ENCODE data around the gene USP22.

Gene USP22

DNA sequence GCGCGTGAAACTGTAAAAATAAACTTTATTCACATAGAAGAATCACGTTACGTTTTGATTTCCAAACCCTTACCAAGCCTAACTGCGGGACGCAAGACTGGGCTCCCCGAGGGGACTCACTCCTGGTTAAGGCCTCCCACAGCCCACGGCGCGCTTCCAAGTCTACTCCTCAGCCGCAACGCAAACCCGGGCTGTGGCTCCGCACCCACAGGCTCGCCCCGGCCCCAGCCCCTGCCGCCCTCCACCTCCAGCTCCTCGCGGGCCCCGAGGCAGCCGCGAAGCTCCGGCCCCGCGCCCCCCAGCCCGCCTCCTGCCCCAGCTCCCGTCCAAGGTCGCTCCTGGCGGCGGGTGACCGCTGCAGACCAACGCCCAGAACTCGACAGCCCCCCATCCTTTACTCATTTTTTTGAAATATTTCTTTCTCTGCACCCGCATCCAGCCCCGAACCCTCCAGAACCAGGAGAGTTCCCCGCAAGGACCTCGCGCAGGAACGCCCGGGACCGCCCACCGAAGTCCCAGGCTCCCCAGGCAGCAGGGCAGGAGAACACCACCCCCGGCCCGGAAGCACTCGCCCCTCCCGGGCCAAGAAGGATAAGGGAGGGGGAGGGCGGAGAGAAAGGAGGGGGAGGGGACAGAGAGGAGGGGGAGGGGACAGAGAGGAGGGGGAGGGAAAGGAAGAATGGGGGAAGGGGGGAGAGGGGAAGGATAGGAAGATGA is 912 bp downstream of the USP22 start:
- Histone ChIP-seq H3K27ac (replicated peaks) (peak overlapping the region; percentile 82), H3K27me3 (ENCODE audit: insufficient read depth, poor library complexity, severe bottlenecking) (no peaks in the 10 kb centered on the region), H3K4me3 (replicated peaks; ENCODE audit: insufficient read depth, low read length) (peak overlapping the region; percentile 82)
- peak; percentile 42; the same call in 1 of the 2 replicates for TF ChIP-seq POLR2AphosphoS5 (IDR thresholded peaks at IDR 0.05; ENCODE audit: low read depth)
- TF ChIP-seq, protein P1, sequence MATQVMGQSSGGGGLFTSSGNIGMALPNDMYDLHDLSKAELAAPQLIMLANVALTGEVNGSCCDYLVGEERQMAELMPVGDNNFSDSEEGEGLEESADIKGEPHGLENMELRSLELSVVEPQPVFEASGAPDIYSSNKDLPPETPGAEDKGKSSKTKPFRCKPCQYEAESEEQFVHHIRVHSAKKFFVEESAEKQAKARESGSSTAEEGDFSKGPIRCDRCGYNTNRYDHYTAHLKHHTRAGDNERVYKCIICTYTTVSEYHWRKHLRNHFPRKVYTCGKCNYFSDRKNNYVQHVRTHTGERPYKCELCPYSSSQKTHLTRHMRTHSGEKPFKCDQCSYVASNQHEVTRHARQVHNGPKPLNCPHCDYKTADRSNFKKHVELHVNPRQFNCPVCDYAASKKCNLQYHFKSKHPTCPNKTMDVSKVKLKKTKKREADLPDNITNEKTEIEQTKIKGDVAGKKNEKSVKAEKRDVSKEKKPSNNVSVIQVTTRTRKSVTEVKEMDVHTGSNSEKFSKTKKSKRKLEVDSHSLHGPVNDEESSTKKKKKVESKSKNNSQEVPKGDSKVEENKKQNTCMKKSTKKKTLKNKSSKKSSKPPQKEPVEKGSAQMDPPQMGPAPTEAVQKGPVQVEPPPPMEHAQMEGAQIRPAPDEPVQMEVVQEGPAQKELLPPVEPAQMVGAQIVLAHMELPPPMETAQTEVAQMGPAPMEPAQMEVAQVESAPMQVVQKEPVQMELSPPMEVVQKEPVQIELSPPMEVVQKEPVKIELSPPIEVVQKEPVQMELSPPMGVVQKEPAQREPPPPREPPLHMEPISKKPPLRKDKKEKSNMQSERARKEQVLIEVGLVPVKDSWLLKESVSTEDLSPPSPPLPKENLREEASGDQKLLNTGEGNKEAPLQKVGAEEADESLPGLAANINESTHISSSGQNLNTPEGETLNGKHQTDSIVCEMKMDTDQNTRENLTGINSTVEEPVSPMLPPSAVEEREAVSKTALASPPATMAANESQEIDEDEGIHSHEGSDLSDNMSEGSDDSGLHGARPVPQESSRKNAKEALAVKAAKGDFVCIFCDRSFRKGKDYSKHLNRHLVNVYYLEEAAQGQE (IDR thresholded peaks at IDR 0.05; ENCODE audit: insufficient replicate concordance, low read depth), result no peak
- peak; percentile 73 to 81 for DNase-seq (ENCODE audit: low read depth in 1 of 2, low spot score in 1 of 2)

DNA sequence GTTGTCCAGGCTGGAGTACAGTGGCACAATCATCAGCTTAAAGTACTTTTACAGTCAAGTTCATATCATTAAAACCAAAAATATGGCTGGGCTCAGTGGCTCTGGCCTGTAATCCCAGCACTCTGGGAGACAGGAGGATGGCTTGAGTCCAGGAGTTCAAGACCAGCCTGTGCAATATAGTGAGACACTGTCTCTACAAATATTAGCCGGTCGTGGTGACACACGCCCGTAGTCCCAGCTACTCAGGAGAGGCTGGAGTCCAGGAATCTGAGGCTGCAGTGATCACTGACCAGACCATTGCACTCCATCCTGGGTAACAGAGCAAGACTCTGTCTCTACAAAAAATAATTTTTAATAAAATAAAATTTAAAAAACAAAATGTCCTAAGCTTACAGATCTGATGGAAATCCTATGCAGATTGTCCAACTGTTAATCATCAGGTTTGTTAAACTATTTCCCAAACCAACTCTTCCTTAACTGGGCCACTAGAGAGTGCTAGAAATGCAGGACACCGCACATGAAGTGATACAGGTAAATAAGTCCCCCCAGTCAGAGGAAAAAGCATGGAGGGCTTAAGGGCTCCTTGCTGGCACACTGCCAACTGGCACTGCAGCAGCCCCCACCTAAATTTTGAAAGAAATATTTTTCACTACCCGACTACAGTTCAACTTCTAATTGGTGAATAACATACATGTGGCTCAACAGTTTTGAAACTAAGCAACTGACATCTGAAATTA is 2.8 kb downstream of the USP22 start:
- Histone ChIP-seq H3K27ac (replicated peaks) (no peak overlapping the region), H3K4me3 (replicated peaks; ENCODE audit: insufficient read depth, low read length) (no peak overlapping the region), H3K27me3 (ENCODE audit: insufficient read depth, poor library complexity, severe bottlenecking) (no peaks in the 10 kb centered on the region)
- DNase-seq (ENCODE audit: low read depth in 1 of 2, low spot score in 1 of 2), result no peak
- TF ChIP-seq, protein P2, sequence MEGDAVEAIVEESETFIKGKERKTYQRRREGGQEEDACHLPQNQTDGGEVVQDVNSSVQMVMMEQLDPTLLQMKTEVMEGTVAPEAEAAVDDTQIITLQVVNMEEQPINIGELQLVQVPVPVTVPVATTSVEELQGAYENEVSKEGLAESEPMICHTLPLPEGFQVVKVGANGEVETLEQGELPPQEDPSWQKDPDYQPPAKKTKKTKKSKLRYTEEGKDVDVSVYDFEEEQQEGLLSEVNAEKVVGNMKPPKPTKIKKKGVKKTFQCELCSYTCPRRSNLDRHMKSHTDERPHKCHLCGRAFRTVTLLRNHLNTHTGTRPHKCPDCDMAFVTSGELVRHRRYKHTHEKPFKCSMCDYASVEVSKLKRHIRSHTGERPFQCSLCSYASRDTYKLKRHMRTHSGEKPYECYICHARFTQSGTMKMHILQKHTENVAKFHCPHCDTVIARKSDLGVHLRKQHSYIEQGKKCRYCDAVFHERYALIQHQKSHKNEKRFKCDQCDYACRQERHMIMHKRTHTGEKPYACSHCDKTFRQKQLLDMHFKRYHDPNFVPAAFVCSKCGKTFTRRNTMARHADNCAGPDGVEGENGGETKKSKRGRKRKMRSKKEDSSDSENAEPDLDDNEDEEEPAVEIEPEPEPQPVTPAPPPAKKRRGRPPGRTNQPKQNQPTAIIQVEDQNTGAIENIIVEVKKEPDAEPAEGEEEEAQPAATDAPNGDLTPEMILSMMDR (IDR thresholded peaks at IDR 0.05; ENCODE audit: insufficient read depth, low read length), result peak; percentile 17
- TF ChIP-seq SPI1 (IDR thresholded peaks at IDR 0.05; ENCODE audit: borderline replicate concordance, low read depth), result no peak

DNA sequence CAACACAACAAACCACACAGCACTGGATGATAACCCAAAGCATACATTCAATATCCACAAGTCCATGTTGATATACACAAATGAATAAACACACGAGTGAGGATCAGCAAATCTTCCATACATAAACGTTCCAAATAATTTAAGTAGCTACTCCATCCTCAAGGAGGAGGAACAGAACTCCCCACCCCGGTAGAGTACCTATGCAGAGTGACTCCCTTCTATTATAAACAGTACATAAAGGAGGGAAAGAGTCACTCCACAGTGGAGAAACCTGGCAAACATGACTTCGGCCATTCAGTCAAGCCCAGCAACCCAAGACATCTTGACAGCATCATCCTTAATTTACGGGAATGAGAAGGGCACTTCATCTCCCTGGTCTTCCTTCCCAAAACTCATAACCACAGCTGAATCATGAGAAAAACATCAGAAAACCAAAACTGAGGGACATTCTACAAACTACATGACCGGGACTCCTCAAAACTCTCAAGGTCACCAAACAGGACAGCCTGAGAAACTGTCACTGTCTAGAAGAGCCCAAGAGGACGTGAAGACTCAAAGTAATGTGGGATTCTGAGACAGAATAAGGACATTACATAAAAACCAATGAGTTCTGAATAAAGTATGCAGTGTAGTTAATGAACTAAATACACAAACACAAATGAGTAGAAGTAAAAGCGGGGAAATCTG is 5.6 kb downstream of the USP22 start:
- no peaks in the 10 kb centered on the region for H3K27me3 ChIP-seq (ENCODE audit: insufficient read depth, poor library complexity, severe bottlenecking)
- no peak for DNase-seq (ENCODE audit: low read depth in 1 of 2, low spot score in 1 of 2)
- no peak overlapping the region for H3K27ac ChIP-seq (replicated peaks)
- TF ChIP-seq, protein P1 (IDR thresholded peaks at IDR 0.05; ENCODE audit: insufficient replicate concordance, low read depth), result no peak
- TF ChIP-seq SPI1 (IDR thresholded peaks at IDR 0.05; ENCODE audit: borderline replicate concordance, low read depth) (no peak), GABPA (IDR thresholded peaks at IDR 0.05; ENCODE audit: low read depth) (no peak), POLR2AphosphoS5 (IDR thresholded peaks at IDR 0.05; ENCODE audit: low read depth) (no peak)
- TF ChIP-seq, protein P2 (IDR thresholded peaks at IDR 0.05; ENCODE audit: insufficient read depth, low read length), result no peak
- H3K4me3 ChIP-seq (replicated peaks; ENCODE audit: insufficient read depth, low read length), result no peak overlapping the region

DNA sequence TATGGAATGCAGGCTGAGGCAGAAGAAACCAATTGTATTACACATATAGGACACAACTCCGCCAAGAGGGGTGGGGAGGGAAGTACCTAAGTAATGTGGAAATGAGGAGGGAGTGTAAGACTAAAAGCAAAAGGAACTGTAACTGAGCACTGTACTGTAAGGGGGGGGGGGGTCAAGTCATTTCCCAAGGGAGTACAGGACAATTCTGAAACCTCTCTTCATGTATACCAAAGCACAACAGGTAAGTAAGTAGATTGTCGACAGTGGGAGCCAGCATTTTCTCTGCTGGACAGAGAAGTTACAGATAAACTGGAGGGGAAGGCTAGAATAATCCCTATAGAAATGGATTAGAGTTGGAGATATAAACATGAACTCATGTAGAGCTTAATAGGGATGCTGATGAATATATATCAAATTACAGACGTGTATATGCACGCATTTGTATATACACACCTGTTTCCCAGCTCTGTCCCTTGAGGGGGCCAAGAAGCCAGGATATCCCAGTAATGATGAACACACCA is 6.4 kb downstream of the USP22 start:
- no peak for TF ChIP-seq GABPA (IDR thresholded peaks at IDR 0.05; ENCODE audit: low read depth)
- TF ChIP-seq, protein P1 (IDR thresholded peaks at IDR 0.05; ENCODE audit: insufficient replicate concordance, low read depth), result no peak
- Histone ChIP-seq H3K4me3 (replicated peaks; ENCODE audit: insufficient read depth, low read length) (no peak overlapping the region), H3K27me3 (ENCODE audit: insufficient read depth, poor library complexity, severe bottlenecking) (no peaks in the 10 kb centered on the region), H3K27ac (replicated peaks) (no peak overlapping the region)
- DNase-seq (ENCODE audit: low read depth in 1 of 2, low spot score in 1 of 2), result peak in 1 of 2 experiments; percentile 43
